HG03354 (cell line): ENCODE data around the gene CORO7.
A peak's percentile ranks its signal among the peaks of the same experiment; 100 is the strongest.

Source experiments
- ATAC-seq: cut with Tn5 transposase; IDR thresholded peaks from one replicate; pipeline ENCODE4 v1.9.1; 2021; ENCODE audit warnings: mild to moderate bottlenecking; ENCODE audit not compliant: unreplicated experiment, poor library complexity, severe bottlenecking

CORO7 gene

DNA sequence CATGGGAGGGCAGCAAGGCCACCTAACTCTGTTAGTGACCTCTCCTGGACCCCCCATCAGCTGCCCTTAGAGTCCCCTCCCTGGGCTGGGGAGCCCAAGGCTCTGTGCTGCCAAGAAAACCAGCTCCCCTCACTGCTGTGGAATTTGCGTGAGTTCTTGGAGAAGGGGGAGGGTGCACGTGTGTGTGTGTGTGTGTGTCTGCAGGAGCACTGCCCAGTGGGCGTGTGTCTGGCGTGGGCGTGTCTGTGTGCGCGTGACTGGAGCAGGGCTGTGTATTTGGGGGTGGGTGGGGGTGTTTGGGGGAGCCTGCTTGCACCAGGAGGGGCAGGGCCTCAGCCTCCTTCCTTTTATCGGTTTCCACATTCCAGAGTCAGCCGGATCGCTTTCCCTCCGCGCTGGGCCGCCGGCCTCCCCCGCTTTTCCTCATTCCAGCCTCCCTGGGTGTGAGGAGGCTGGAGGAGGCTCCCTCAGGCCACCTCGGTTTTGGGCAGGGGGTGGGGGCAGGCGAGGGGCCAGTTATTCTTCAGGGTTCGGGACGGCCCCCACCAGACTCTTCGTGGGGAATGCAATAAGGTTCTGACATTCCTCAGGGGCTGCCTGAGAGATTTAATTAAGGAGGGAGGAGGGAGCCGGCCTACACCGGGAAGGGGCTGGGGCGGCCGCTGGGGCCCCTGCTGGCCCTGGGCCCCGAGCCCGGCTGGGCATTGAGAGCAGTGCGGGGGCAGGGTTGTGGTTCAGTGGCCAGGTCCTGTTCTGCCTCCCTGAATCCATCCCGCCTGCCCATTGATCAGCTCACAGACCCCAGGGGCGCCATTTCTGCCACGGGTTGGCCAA lies 42.3 kb downstream of the CORO7 start:
- no peak for ATAC-seq

- ATAC-seq = no peak
Observed at GRCh38 chr16:4373356-4373908, 43.0 kb downstream of the CORO7 start.

- no peak for ATAC-seq
Observed at GRCh38 chr16:4372578-4373355, 43.6 kb downstream of the CORO7 start.

- ATAC-seq = peak; percentile 45
Observed at GRCh38 chr16:4372001-4372577, 44.3 kb downstream of the CORO7 start.

DNA sequence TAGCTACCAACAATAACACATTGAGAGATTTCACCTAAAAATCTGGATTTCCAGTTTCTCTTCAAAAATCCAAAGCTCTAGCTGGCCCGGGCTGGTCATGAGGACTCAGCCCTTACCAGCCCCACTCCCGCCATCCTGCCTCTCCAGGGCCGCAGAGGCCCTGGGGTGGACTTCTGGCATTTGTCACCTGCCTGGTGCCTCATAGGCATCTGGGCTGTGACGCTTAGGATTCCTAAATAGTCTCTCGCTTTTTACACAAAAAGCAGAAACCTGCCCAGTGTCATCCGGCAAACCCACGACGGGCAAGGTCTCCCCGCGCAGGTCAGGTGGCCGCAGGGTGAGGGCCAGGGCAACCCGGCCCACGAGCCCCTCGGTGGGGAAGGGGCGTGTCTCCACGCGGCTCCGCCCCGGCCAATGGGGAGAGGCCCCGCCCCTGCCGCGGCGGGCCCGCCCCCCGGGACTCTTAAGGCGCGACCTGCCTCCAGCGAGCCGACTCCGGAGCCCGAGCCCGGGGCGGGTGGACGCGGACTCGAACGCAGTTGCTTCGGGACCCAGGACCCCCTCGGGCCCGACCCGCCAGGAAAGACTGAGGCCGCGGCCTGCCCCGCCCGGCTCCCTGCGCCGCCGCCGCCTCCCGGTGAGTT lies 44.9 kb downstream of the CORO7 start, which contains the start of gene VASN:
Gene VASN, plus strand, starts transcription at position 492 of the 644 bp plus-strand sequence. CDS start 9,030 bp downstream, outside the sequence.
- ATAC-seq = peak; percentile 70

DNA sequence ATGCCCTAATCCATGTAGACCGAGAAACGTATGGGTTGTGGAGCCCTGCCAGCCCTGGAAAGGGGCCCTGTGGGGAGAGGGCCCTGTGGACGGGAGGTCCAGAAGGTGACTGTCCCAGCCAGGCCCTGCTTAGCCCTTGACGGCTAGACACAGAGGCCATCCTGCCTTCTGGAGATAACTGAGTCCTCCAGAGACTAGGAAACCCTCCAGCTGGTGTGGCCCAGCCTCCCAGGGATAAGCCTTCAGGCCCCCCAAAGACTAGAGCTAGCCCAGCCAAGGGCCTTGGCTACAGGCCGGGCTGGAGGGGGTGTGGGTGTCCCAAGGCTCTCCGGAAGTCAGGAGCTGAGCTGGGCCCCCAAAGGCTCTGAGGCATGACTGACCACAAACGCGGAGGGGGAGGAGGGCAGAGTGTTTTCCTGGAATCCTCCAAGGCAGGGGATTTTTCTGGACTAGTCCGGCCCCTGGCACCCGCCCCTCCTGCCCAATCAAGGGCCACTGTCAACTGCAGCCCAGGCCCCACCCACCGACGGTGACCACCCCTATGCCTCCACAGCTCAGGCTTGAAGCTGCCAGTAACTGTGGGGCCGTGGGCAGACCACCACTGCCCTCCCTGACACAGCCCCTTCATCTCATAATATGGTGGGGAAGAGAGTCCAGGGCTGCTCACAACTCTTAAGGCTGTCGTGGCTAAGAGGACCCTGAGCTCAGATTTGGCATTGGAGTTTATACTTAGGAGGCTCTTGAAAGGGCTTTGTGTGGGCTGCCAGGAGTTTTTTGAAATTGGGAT lies 45.6 kb downstream of the CORO7 start:
- no peak for ATAC-seq

- no peak for ATAC-seq
Observed at GRCh38 chr16:4370151-4370550, 46.2 kb downstream of the CORO7 start.

DNA sequence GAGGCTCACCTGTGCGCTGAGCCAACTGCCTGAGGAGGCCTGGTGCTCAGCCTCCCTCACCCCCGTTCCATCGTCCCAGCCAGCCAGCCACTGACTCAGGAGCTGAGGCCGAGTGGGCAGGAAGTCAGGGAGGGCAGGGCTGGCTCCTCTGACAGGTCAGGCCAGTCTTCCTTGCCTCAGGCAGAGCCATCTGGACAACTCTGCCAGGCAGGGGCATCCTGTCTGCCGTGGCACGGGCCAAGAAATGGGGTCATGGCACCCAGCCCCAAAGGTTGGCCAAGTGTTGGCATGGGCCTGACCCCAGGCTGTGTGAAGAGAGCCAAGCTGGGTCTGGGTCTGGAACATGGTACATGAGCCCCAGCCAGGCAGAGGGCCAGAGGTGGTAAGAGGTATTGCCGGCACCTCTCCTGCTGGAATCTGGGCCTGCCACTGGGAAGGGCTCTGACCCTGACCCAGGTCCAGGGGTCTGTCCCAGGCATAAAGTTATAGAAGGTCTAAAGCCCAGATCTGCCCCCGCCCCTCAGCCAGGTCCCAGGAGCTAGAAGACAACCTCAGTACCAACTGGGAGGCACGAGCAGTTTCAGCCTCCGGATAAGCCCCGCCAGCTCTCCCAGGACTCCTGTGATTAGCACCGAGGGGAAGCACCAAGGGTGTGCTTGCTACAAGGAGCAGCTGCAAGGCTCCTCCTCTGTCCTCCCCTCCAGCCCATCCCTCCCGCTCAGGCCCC lies 47.2 kb downstream of the CORO7 start:
- ATAC-seq = no peak

DNA sequence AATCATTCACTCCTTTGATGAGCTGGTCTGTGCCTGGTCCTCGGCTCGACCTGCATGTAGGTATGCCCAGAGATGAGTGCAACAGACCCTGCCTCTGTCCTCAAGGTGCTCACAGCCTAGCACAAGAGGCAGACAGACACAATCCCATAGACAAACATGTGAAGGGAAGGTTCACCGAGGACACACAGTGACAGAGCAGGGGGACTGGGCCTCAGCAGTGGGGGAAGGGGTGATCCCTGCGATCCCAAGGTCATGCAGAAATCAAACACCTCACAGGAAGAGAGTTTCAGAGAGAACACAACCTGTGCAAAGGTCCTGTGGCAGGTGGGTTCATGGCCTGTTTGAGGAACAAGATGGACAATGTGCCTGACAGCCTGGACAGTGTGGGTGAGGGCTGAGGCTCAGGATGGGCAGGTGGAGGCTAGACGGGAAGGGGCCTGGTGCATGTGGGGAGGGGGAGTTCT lies 49.0 kb downstream of the CORO7 start:
- no peak for ATAC-seq

DNA sequence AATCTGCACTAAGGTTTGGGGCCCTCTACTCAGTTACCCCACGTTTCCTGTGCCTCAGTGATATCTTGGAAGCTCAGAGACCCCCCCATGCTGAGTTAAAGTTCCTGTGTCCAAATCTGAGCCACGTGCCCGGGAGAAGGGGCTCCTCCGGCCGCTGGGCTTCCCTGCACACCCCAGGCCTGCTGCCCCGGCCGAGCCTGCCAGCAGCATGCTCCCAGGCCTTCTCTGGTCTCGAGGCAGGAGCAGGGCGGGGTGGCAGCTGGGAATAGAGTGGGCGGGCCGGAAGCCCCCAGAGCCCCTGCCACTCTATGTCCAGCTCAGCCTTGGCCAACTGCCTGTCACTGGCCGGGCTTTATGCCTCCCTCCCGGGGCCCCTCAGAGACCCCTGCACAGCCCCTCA lies 50.4 kb downstream of the CORO7 start:
- no peak for ATAC-seq

DNA sequence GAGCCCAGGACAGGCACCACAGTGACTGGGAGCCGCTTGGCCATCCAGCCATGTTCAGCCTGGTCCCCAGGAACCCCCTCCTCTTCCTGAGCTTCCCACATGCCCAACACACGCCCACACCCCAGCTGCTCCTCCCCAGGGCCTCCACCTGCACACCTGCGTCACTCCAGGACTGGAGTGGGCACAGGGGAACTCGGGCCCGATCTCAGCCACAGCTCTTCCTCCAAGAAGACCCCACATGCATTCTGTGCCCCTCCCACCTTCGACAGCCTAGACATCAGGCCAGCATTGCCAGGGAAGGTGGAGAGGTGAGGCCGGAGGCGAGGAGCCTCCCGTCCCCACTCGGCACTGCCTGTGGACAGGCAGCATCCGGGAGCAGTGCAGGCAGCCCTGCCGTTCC lies 50.8 kb downstream of the CORO7 start:
- ATAC-seq = no peak

DNA sequence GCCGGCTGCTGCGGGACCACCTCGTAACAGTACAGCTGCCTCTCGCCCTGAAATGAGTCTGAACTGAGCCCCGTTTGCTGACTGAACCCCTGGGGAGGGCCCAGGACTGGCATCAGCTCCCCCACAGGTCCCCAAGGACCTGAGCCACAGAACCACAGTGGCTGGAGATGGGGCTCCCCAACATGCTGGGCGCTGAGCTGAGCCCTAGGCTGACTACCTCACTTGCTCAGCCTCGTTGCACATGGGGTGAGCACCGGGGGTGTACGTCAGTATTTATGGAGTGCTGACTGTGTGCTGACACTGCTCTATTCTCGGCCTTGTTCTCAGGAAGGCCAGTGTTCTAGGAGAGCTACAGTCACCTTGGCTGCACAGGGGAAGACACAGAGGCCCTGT lies 51.4 kb downstream of the CORO7 start:
- ATAC-seq = no peak

DNA sequence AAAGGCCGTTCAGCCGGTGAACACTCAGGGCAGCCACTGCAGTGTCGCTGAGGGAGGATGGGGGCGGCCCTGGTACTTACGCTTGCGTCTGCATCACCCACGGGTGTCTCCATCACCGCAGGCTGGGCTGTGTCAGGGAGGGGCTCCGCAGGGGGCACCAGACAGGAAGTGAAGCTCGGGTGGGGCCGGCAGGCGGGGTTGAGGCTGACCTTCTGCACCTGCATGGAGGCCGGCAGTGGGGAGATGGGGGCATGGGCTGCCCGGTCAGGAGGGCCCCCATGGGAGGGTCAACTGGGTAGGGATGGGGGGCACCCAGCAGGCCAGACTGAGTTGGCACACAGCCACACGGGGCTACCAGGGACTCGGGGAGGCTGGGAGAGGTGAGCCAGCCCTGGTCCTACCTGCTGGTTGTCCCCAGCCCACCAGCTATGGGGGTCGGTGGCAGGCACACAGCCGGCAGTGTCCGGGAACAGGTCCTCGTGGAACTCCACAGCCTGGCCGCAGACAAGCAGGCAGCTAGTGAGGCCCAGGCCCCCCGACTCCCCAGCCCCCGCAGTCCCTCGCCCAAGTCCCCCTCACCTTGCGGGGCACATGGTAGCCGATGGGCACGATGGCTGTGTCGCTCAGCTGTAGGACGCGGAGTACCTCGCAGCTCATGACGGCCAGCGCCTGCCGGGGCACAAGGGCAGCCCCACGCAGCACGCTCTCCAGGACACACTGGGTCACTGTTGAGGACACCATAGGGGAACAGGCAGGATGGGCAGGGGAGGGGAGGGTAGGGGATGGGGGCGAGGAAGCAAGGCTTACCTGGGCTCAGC lies 52.0 kb downstream of the CORO7 start:
- no peak for ATAC-seq

DNA sequence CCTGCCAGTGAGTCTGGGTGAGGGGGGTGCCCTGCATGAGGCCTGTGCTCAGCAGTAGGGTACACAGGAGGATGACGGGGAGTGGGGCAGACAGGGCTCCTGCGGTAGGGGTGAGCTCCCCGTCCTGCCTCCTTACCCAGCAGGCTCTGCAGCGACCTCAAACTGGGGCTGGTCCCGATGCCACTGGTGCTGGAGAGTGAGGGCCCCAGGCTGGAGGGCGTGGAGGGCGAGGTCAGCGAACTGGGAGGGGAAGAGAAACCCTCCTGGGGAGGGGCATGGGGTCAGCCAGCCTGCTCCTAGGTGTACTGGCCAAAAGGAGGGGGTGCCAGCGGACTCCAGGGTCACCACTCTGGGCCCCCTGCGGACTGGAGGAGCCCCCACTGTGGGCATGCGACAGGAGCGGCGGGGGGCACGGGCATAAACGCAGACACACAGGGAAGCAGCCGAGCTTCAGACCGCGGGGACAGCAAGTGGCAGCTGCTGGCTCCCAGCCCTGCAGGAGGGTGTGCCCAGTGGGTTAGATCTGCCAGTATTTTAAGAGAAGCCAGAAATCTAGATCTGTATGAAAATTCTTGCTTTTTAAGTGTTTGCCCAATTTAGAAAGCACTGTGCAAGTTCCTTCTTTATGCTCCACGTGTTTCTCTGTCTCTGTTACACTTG lies 53.8 kb downstream of the CORO7 start:
- no peak for ATAC-seq

DNA sequence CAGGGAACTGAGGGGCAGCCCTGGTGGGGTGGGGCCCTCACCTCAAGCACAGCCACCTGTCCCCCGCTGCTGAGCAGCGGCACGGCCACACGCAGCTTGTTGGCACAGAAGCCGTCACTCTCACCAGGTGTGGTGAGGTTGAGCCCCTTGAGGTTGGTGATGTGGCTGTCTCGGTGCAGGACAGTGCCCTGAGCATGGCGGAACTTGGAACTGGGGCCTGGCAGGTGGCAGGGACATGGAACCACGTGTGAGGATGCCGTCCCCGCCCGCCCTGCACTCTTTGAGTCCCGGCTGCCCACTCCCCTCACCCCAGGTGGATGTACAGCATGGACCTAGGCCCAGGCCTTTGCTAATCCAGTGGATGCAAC lies 54.5 kb downstream of the CORO7 start:
- no peak for ATAC-seq

GRCh38 chr16:4361033-4361943 lies 55.1 kb downstream of the CORO7 start:
- no peak for ATAC-seq
